Right lobe of liver (tissue), 4 donors: ENCODE measurements around the gene ITPA.

Experiments
- CTCF ChIP-seq, 4 donors: fragments of 200-600 bp in 3 of 4; fragments of 450-650 bp in 1 of 4; IDR thresholded peaks; one replicate each; pipeline versions ENCODE4 v1.5.1 to v1.8.0; 2016 to 2022; ENCODE audit warnings: antibody characterized with exemption in 4 of 4, mild to moderate bottlenecking in 2 of 4
- POLR2A ChIP-seq: fragments of 450-650 bp; IDR thresholded peaks from one replicate; pipeline ENCODE4 v1.6.1; 2017; ENCODE audit warnings: antibody characterized with exemption, mild to moderate bottlenecking
- donor health status: DM: no; HTN: no; CAD: no.
- donor health status: DM: no; HTN: no; CAD: no.
- donor health status: DM: no; HTN: yes; CAD: no.

- TF ChIP-seq POLR2A (no peak), CTCF (IDR thresholded peaks at IDR 0.05) (no peak)
These were observed 1.0 kb downstream of the ITPA start for GRCh38 chr20:3210346-3210745.
